Lower lobe of right lung (tissue), 2 donors: ENCODE data around the gene STXBP4. TPM values are rescaled to one million over a fixed set of nuclear protein-coding genes. Genes with fewer than 3 reads are reported as not detected.

ENCODE experiments used
- ATAC-seq, 2 donors: fragments of 200-7000 bp; cut with Tn5 transposase; one replicate each; pipeline ENCODE4 v1.9.1; 2020 to 2022; ENCODE audit warnings: mild to moderate bottlenecking in 2 of 2, moderate library complexity in 2 of 2
- DNase-seq: peaks from one replicate; pipeline ENCODE4 v3.0.0-alpha.2; 2020
- H3K27ac ChIP-seq: fragments of 200-600 bp; one replicate; pipeline ENCODE4 v1.8.0; 2022
- H3K27me3 ChIP-seq: fragments of 200-600 bp; one replicate; pipeline ENCODE4 v1.8.0; 2022; ENCODE audit warnings: low read depth
- H3K36me3 ChIP-seq: fragments of 200-600 bp; one replicate; pipeline ENCODE4 v1.8.0; 2022; ENCODE audit warnings: mild to moderate bottlenecking
- H3K4me1 ChIP-seq: fragments of 200-600 bp; one replicate; pipeline ENCODE4 v1.8.0; 2022
- H3K4me3 ChIP-seq: fragments of 200-600 bp; one replicate; pipeline ENCODE4 v1.8.0; 2022; ENCODE audit warnings: mild to moderate bottlenecking
- H3K9me3 ChIP-seq: fragments of 200-600 bp; one replicate; pipeline ENCODE4 v1.8.0; 2022
- CTCF ChIP-seq: fragments of 200-600 bp; IDR thresholded peaks from one replicate; pipeline ENCODE4 v1.8.0; 2022; ENCODE audit warnings: antibody characterized with exemption, mild to moderate bottlenecking
- intact Hi-C: fragments of 100-400 bp; cut with DNase I; formaldehyde crosslinking; loops from one replicate; pipeline ENCODE4 v1.11.0; 2022
- total RNA-seq: library from RNA; stranded (reverse); fragmentation: NEBNext Ultra II Directional; extraction: Animal tissue kit (Norgen Biotek cat#: 25700); gene quantifications from one replicate; pipeline ENCODE4 v1.2.1, GENCODE V29; 2021
- donor health status: DM: no; HTN: yes; CAD: no; lungs with severe emphysema.

Gene STXBP4
- total RNA-seq, 1 donor from 2014 or later = 11.8 TPM

GRCh38 chr17:55198690-55199370, 230.3 kb downstream of the STXBP4 start:
- no peaks in the 10 kb centered on the region for H3K36me3 ChIP-seq
- ATAC-seq = no peak
- no peak overlapping the region for H3K27ac ChIP-seq
- no peaks in the 10 kb centered on the region for H3K9me3 ChIP-seq
- DNase-seq = no peak
- H3K4me1 ChIP-seq = no peaks in the 10 kb centered on the region
- H3K4me3 ChIP-seq = no peak overlapping the region
- TF ChIP-seq CTCF = no peak
- intact Hi-C loops = no loop called here
- no peaks in the 10 kb centered on the region for H3K27me3 ChIP-seq

- intact Hi-C loops = no loop called here
- Histone ChIP-seq H3K4me3 (no peak overlapping the region), H3K36me3 (no peaks in the 10 kb centered on the region), H3K27me3 (no peaks in the 10 kb centered on the region), H3K27ac (no peak overlapping the region), H3K9me3 (no peaks in the 10 kb centered on the region), H3K4me1 (no peaks in the 10 kb centered on the region)
- ATAC-seq = no peak
- no peak for DNase-seq
- TF ChIP-seq CTCF = no peak
Measured at GRCh38 chr17:55200904-55201303, 232.3 kb downstream of the STXBP4 start.

GRCh38 chr17:55201308-55201932, 232.9 kb downstream of the STXBP4 start:
- no peak for TF ChIP-seq CTCF
- Histone ChIP-seq H3K27me3 (no peaks in the 10 kb centered on the region), H3K9me3 (no peaks in the 10 kb centered on the region), H3K27ac (no peak overlapping the region), H3K36me3 (no peaks in the 10 kb centered on the region), H3K4me1 (no peaks in the 10 kb centered on the region), H3K4me3 (no peak overlapping the region)
- DNase-seq (no peak), ATAC-seq (no peak)
- intact Hi-C loops = no loop called here

GRCh38 chr17:55202896-55203295, 234.3 kb downstream of the STXBP4 start:
- Histone ChIP-seq H3K4me1 (no peaks in the 10 kb centered on the region), H3K27me3 (no peaks in the 10 kb centered on the region), H3K36me3 (no peaks in the 10 kb centered on the region), H3K9me3 (no peaks in the 10 kb centered on the region), H3K27ac (no peak overlapping the region), H3K4me3 (no peak overlapping the region)
- DNase-seq (no peak), ATAC-seq (no peak)
- intact Hi-C loops = no loop called here
- no peak for TF ChIP-seq CTCF

- no peak for ATAC-seq
- no peaks in the 10 kb centered on the region for H3K36me3 ChIP-seq
Measured at GRCh38 chr17:55208078-55208812, 239.7 kb downstream of the STXBP4 start.

More at GRCh38 chr17:55208078-55208812, 239.7 kb downstream of the STXBP4 start:
- no peak for TF ChIP-seq CTCF
- no peaks in the 10 kb centered on the region for H3K4me1 ChIP-seq
- no peak overlapping the region for H3K27ac ChIP-seq
- no peak overlapping the region for H3K4me3 ChIP-seq
- no peaks in the 10 kb centered on the region for H3K9me3 ChIP-seq
- no peaks in the 10 kb centered on the region for H3K27me3 ChIP-seq
- intact Hi-C loops = no loop called here
- no peak for DNase-seq
